Smooth muscle cell (in vitro differentiated cells): Measurements from ENCODE around the gene GPC1. TPM values are rescaled to one million over a fixed set of nuclear protein-coding genes. Genes with fewer than 3 reads are reported as not detected.

Experiments
- DNase-seq: peaks from one replicate; lab custom pipeline; 2025; ENCODE audit not compliant: unreplicated experiment; lab: John Stamatoyannopoulos, UW
- H2AFZ ChIP-seq: fragments of 200-600 bp; sonication (generic); 2 replicates; pipeline ENCODE4 v1.6.0; 2016; ENCODE audit warnings: antibody characterized with exemption, low read depth, mild to moderate bottlenecking
- H3F3A ChIP-seq: fragments of 200-600 bp; sonication (generic); 2 replicates; pipeline ENCODE4 v1.6.0; 2017; ENCODE audit warnings: antibody characterized with exemption, low read depth
- H3K27ac ChIP-seq: fragments of 200-600 bp; sonication (generic); 2 replicates; pipeline ENCODE4 v1.5.1; 2016; ENCODE audit warnings: low read depth, mild to moderate bottlenecking
- H3K27me3 ChIP-seq: fragments of 200-600 bp; sonication (generic); 2 replicates; pipeline ENCODE4 v1.6.1; 2016; ENCODE audit warnings: low read depth, mild to moderate bottlenecking
- H3K36me3 ChIP-seq: fragments of 200-600 bp; sonication (generic); 2 replicates; pipeline ENCODE4 v1.5.1; 2016; ENCODE audit warnings: low read depth
- H3K4me1 ChIP-seq: fragments of 200-600 bp; sonication (generic); 2 replicates; pipeline ENCODE4 v1.5.1; 2016; ENCODE audit warnings: low read depth
- H3K4me2 ChIP-seq: fragments of 200-600 bp; sonication (generic); 2 replicates; pipeline ENCODE4 v1.6.0; 2016; ENCODE audit warnings: mild to moderate bottlenecking
- H3K4me3 ChIP-seq: fragments of 200-600 bp; sonication (generic); 2 replicates; pipeline ENCODE4 v1.5.1; 2016; ENCODE audit warnings: mild to moderate bottlenecking
- H3K79me2 ChIP-seq: fragments of 200-600 bp; sonication (generic); 2 replicates; pipeline ENCODE4 v1.6.0; 2016; ENCODE audit warnings: low read depth, mild to moderate bottlenecking
- H3K9ac ChIP-seq: fragments of 200-600 bp; sonication (generic); 2 replicates; pipeline ENCODE4 v1.6.0; 2016; ENCODE audit warnings: low read depth
- H3K9me3 ChIP-seq: fragments of 200-600 bp; sonication (generic); replicated peaks from 2 replicates; pipeline ENCODE4 v1.5.1; 2016; ENCODE audit warnings: low read depth
- H4K20me1 ChIP-seq: fragments of 200-600 bp; sonication (generic); 2 replicates; pipeline ENCODE4 v1.6.0; 2016; ENCODE audit warnings: low read depth
- WGBS: methylation state at CpG from one replicate; pipeline ENCODE4 v1.1.7; 2016; ENCODE audit warnings: low lambda C conversion rate; 5-methylcytosine and 5-hydroxymethylcytosine counted together
- polyA plus RNA-seq: library from polyadenylated mRNA; unstranded; fragments of >200 nt; fragmentation: Nextera tagmentation; extraction: Ambion mirVana; gene quantifications from 2 replicates; pipeline ENCODE4 v1.2.1, GENCODE V29; 2016
- total RNA-seq: library from RNA; depleted of rRNA; stranded (reverse); fragments of >200 nt; gene quantifications from 2 replicates; pipeline ENCODE4 v1.2.3, GENCODE V29; 2014
- TF ChIP-seq, protein P1 (sequence below): fragments of 200-600 bp; sonication (generic); IDR thresholded peaks from 2 replicates; pipeline ENCODE4 v1.5.1; 2017; ENCODE audit warnings: borderline replicate concordance, mild to moderate bottlenecking, antibody characterized with exemption; ENCODE audit not compliant: insufficient read depth, poor library complexity, severe bottlenecking

Gene GPC1
- total and polyA plus RNA-seq, 2 experiments from 2014 or later, result 88.9 to 221 TPM

- 93% methylated on average over 12 of the region's 12 CpGs for WGBS
- H3K4me1 ChIP-seq, result no peaks in the 10 kb centered on the region
- no peak for DNase-seq
- no peak overlapping the region for H2AFZ ChIP-seq
- no peaks in the 10 kb centered on the region for H3K79me2 ChIP-seq
- H3K36me3 ChIP-seq, result no peaks in the 10 kb centered on the region
- no peak overlapping the region for H3K9ac ChIP-seq
- no peak overlapping the region for H3K27ac ChIP-seq
- H3K4me3 ChIP-seq, result no peak overlapping the region
- peaks cover 16% of the 10 kb centered on the region for H4K20me1 ChIP-seq
- TF ChIP-seq, protein P1, sequence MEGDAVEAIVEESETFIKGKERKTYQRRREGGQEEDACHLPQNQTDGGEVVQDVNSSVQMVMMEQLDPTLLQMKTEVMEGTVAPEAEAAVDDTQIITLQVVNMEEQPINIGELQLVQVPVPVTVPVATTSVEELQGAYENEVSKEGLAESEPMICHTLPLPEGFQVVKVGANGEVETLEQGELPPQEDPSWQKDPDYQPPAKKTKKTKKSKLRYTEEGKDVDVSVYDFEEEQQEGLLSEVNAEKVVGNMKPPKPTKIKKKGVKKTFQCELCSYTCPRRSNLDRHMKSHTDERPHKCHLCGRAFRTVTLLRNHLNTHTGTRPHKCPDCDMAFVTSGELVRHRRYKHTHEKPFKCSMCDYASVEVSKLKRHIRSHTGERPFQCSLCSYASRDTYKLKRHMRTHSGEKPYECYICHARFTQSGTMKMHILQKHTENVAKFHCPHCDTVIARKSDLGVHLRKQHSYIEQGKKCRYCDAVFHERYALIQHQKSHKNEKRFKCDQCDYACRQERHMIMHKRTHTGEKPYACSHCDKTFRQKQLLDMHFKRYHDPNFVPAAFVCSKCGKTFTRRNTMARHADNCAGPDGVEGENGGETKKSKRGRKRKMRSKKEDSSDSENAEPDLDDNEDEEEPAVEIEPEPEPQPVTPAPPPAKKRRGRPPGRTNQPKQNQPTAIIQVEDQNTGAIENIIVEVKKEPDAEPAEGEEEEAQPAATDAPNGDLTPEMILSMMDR, result no peak
- H3K9me3 ChIP-seq, result no peaks in the 10 kb centered on the region
- H3F3A ChIP-seq, result no peaks in the 10 kb centered on the region
- no peaks in the 10 kb centered on the region for H3K27me3 ChIP-seq
- no peak overlapping the region for H3K4me2 ChIP-seq
Measured at GRCh38 chr2:240467149-240467642, 31.7 kb downstream of the GPC1 start.

DNA sequence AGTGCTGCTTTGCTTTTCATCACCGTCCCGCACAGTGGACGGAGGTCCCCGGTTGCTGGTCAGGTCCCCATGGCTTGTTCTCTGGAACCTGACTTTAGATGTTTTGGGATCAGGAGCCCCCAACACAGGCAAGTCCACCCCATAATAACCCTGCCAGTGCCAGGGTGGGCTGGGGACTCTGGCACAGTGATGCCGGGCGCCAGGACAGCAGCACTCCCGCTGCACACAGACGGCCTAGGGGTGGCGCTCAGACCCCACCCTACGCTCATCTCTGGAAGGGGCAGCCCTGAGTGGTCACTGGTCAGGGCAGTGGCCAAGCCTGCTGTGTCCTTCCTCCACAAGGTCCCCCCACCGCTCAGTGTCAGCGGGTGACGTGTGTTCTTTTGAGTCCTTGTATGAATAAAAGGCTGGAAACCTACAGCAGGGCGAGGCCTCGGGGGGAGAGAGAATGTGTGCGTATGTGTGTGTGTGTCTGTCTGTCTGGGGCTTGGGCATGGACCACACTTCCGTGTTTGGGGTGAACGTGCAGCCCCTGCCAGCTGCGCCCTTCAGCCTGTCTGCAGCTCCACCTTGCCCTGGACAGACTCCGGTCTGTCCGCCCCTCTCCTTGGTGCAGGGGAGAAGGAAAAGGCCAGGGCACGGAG is 32.3 kb downstream of the GPC1 start:
- no peak for DNase-seq
- H4K20me1 ChIP-seq, result peaks cover 12% of the 10 kb centered on the region
- TF ChIP-seq, protein P1, result no peak
- H3K4me1 ChIP-seq, result no peaks in the 10 kb centered on the region
- H3K27me3 ChIP-seq, result no peaks in the 10 kb centered on the region
- H3K4me2 ChIP-seq, result no peak overlapping the region
- no peaks in the 10 kb centered on the region for H3F3A ChIP-seq
- no peaks in the 10 kb centered on the region for H3K79me2 ChIP-seq
- H3K27ac ChIP-seq, result no peak overlapping the region
- no peak overlapping the region for H3K4me3 ChIP-seq
- WGBS, result 94% methylated on average over 20 of the region's 22 CpGs
- no peaks in the 10 kb centered on the region for H3K36me3 ChIP-seq
- no peak overlapping the region for H3K9ac ChIP-seq
- H2AFZ ChIP-seq, result no peak overlapping the region
- no peaks in the 10 kb centered on the region for H3K9me3 ChIP-seq

- no peak overlapping the region for H3K4me3 ChIP-seq
- no peak overlapping the region for H3K9ac ChIP-seq
- H2AFZ ChIP-seq, result no peak overlapping the region
- H3K9me3 ChIP-seq, result no peaks in the 10 kb centered on the region
- no peak overlapping the region for H3K27ac ChIP-seq
- H3K4me1 ChIP-seq, result no peaks in the 10 kb centered on the region
- TF ChIP-seq, protein P1, result no peak
- 84% methylated on average over 20 of the region's 20 CpGs for WGBS
- no peak overlapping the region for H3K4me2 ChIP-seq
- H4K20me1 ChIP-seq, result peaks cover 4% of the 10 kb centered on the region
- H3K27me3 ChIP-seq, result no peaks in the 10 kb centered on the region
- no peaks in the 10 kb centered on the region for H3K79me2 ChIP-seq
- H3F3A ChIP-seq, result no peaks in the 10 kb centered on the region
- DNase-seq, result no peak
- no peaks in the 10 kb centered on the region for H3K36me3 ChIP-seq
Measured at GRCh38 chr2:240468303-240469238, 33.1 kb downstream of the GPC1 start.
